Left lobe of liver (tissue), 2 donors: Measurements from ENCODE around the gene TMC5. TPM values are rescaled to one million over a fixed set of nuclear protein-coding genes. Genes with fewer than 3 reads are reported as not detected.
A peak's percentile ranks its signal among the peaks of the same experiment; 100 is the strongest.

ENCODE experiments used
- ATAC-seq: fragments of 200-7000 bp; cut with Tn5 transposase; one replicate; pipeline ENCODE4 v1.9.1; 2020; ENCODE audit warnings: mild to moderate bottlenecking, moderate library complexity
- DNase-seq: peaks from one replicate; pipeline ENCODE4 v3.0.0-alpha.2; 2020; ENCODE audit warnings: low spot score
- total RNA-seq: library from RNA; stranded (reverse); gene quantifications from one replicate; pipeline ENCODE4 v1.2.1, GENCODE V29; 2021
- donor health status: DM: no; HTN: no; CAD: no; lungs with moderate emphysema.
- donor health status: DM: no; HTN: yes; CAD: no.

Gene TMC5
- total RNA-seq, 1 donor from 2014 or later = 0.15 TPM

DNA sequence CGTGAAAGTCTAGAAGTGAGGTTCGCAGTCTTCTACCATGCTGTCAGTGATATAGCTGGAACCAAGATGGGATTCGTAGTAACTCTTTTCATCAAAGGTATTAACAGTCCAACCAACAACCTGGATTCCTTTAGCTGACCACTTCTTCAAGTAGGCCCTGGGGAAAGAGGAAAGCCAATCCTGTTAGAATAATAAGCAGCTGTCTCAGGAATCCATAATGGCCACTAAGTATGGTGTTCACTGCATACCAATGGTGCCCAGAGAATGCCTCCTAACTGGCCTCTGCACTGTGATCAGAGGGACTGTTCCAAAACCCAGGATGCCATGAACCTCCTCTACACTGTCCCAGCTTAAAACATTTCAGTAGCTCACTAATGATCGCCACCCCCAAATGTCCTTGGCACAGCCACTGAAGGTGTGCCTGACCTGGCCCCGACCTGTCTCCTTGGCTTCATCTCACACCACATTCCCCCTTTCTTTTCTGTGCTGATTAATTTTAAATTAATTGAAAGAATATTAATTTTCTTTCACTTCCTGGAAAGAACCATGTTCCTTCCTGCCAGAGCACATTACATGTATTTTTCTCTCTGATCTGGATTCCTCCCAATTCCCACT, 85.9 kb downstream of the TMC5 start:
- ATAC-seq (no peak), DNase-seq (no peak)

- no peak for ATAC-seq
- no peak for DNase-seq
Observed at GRCh38 chr16:19505600-19506303, 88.1 kb downstream of the TMC5 start.

DNA sequence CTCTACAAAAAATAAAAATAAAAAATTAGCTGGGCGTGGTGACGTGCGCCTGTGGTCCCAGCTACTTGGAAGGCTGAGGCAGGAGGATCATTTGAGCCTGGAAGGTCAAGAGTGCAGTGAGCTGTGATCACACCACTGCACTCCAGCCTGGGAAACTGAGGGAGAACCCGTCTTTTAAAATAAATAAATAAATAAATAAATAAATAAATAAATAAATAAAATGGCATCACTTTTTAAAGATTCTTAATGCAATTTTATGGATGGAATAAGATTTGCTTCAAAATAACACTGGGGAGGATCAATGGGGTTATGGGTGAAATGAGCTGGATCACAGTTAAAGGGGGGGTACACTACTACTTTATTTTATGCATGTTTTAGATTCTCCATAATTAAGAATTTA, 89.3 kb downstream of the TMC5 start:
- ATAC-seq (no peak), DNase-seq (no peak)

GRCh38 chr16:19507867-19508266, 90.2 kb downstream of the TMC5 start:
- ATAC-seq (no peak), DNase-seq (no peak)

DNA sequence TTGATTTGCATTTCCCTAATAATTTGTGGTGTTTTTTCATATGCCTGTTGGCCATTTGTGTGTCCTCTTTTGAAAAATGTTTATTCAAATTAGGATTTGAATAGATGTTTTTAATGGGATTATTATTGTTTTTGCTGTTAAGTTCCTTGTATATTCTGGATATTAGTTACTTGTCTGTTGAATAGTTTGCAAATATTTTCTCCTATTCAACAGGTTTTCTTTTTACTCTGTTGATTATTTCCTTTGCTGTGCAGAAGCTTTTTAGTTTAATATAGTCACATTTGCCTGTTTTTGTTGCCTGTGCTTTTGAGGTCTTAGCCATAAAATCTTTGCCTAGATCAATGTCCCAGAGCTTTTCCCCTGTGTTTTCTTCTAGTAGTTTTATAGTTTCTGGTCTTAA, 94.6 kb downstream of the TMC5 start:
- DNase-seq = no peak

GRCh38 chr16:19513377-19514053, 95.8 kb downstream of the TMC5 start:
- ATAC-seq = peak; percentile 78
- DNase-seq = no peak

More for the DNA sequence above, 94.6 kb downstream of the TMC5 start:
- ATAC-seq = no peak

DNA sequence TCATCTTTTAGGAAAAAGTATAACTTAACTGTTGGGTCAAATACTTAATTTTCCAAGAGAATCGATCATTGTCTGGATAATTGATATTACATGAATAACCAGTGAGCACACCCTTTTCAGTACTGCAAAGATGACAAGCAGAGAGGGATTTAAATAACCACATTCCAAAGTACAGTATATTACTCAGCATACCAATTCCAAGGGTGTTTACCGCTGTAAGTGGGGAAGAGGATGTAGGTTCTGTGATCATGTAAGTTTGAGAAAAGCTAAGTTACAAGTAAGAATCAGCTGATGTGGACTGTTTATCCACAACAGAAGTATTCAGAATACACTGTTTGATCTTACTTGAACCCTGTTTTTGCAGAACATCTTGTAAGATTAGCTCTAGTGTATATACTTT, 98.1 kb downstream of the TMC5 start:
- DNase-seq = no peak
- no peak for ATAC-seq

- DNase-seq = no peak
- ATAC-seq = no peak
Observed at GRCh38 chr16:19517424-19518089, 99.9 kb downstream of the TMC5 start.

GRCh38 chr16:19518388-19518787, 100.7 kb downstream of the TMC5 start:
- no peak for ATAC-seq
- DNase-seq = no peak

DNA sequence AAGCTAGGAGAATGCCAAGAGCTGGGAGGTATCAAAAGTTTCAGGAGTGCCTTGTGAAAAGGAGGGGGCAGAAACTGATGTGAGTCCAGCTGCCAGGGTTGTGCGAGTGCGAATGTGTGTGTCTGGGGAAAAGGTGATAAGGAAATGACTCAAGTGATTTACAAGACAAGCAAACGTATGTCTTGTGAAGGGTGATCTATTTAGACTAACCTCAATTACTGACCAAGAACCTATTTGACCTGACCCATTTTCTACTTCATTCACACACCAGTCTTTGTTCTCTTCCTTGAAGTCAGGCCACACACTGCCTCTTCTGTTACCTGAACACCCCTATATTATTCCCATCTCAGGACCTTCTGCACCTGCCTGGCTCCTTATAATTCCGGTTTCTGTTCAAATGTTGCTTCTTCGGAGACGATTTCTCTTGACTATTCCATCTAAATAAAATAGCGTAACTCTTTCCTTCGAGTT, 103.2 kb downstream of the TMC5 start:
- ATAC-seq = no peak
- no peak for DNase-seq

- ATAC-seq = peak; percentile 91
- peak; percentile 95 for DNase-seq
Observed at GRCh38 chr16:19521471-19522396, 104.1 kb downstream of the TMC5 start, which contains the start of gene GDE1. Gene GDE1, minus strand, starts transcription at chr16:19522098. Its CDS starts 134 bp downstream, at chr16:19521964.

- ATAC-seq (no peak), DNase-seq (no peak)
Observed at GRCh38 chr16:19522397-19522732, 104.7 kb downstream of the TMC5 start.

DNA sequence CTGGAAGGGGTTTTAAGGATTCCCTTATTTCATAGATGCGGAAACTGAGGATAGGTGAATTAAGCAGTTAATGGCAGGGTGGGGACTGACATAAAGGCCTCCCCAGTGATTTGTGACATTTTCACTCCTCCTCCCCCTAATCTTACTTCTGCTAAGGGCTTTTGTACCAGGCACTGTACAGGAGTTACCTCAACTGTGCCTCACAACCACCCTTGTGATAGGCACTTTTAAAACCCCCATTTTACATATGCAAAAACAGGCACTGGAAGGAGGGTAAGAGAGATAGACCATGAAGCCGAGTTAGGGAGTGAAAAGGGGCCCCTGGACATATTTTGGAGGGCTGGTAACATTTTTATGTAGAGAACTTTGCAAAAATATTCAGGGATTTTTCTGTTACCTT, 105.1 kb downstream of the TMC5 start:
- DNase-seq (no peak), ATAC-seq (no peak)

DNA sequence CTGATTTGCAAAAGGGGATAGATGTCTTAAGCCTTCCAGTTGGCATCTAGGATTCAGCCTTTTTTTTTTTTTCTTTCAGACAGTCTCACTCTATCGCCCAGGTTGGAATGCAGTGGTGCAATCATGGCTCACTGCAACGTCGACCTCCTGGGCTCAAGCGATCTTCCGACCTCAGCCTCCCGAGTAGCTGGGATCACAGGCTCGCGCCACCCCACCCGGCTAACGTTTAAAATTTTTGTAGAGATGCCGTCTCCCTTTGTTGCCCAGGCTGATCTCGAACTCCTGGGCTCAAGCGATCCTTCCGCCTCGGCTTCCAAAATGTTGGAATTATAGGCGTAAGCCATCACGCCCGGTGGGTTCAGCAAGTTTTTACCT, 105.5 kb downstream of the TMC5 start:
- ATAC-seq = no peak
- DNase-seq = no peak

DNA sequence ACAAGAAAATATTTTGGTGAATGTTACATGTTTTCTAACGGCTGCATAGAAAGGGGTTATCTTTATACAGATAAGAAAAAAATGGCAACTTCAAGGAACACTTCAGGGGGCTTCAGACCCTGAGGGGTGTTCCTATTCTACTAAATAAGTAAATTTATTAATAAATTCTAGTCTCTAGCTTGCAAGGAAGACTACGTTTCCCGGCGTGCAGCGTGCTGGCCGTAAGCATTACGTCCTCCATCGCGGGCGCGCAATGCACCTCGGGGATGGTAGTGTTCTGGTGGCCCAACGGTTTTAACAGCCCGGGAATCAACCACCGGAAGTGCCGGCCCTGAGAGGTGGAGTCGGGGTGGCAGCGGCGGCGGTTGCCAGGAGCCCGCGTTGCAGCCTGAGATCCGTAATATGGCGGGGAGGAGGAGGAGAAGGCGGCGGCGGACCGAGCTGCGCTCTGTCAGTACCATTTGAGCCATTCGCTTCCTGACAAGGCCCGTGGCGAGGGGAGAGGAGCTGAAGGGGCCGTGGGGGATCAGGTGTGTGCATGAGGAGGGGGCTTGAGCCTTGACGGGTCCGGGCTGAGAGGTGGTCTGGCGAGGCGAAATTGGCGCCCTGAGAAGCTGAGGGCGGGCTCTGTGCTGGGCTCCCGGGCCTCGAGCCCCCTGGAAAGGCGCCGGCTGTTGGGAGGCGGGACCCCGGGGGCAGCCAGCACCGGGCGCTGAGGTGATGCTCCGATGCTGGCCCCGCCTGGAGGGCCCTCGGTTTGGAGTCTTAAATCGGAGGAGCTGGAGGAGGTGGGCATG, 106.1 kb downstream of the TMC5 start, which contains the start of gene CCP110:
CCP110 (plus strand) TSS at position 384 of the 797 bp plus-strand sequence. CDS start 3,940 bp downstream, outside the sequence.
- DNase-seq = peak; percentile 98
- ATAC-seq = peak; percentile 89

GRCh38 chr16:19524356-19524615, 106.6 kb downstream of the TMC5 start:
- DNase-seq (no peak), ATAC-seq (no peak)

GRCh38 chr16:19524616-19525384, 107.1 kb downstream of the TMC5 start:
- DNase-seq = no peak

DNA sequence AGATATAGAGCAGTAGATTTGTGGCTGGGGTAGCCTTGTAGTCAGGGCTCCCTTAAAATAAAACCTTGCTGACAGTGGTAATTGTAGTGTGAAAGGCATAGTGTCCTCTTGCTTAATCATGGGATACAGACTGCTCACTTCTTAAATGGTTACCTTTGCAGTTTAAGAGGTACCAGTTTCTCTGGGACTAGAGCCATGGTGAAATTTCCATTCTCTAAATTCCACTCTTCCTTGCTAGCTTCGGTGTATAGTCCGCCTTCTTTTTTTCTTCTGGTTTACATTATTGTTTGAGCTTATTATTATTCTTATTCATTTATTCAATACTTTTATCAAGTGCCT, 107.7 kb downstream of the TMC5 start:
- ATAC-seq = no peak
- no peak for DNase-seq

More at GRCh38 chr16:19524616-19525384, 107.1 kb downstream of the TMC5 start:
- no peak for ATAC-seq

GRCh38 chr16:19527161-19527560, 109.5 kb downstream of the TMC5 start:
- DNase-seq (no peak), ATAC-seq (no peak)
